UCSD-AML1 (cell line): ENCODE results near the gene PTPN2.
"Not testable (repeated sequence)": the region's sequence is repeated elsewhere in the genome, so short reads cannot be mapped to it uniquely, and the experiment has no call there.

ENCODE experiments used
- DNase-seq: peaks from one replicate; lab custom pipeline; 2025; ENCODE audit not compliant: unreplicated experiment; lab: John Stamatoyannopoulos, UW

Gene PTPN2

DNA sequence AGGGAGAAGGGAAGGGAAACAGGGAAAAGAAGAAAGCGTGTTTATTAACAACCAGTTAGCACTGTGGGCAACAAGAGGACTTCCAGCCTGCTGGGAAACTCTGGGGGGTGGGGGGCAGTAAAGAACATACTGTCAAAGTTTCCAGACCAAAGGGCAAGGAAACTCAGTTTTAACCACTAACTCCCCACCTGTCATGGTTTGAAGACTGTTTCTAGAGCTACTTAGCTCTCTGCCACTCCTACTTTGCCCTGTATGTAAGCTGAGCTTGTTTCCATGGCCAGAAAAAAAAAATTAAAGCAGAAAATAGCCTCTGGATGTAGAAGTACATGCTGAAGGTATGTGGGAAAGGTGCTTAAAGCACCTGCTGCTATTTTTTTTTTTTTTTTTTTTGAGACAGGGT, 11.0 kb upstream of the PTPN2 start:
- no peak for DNase-seq

DNA sequence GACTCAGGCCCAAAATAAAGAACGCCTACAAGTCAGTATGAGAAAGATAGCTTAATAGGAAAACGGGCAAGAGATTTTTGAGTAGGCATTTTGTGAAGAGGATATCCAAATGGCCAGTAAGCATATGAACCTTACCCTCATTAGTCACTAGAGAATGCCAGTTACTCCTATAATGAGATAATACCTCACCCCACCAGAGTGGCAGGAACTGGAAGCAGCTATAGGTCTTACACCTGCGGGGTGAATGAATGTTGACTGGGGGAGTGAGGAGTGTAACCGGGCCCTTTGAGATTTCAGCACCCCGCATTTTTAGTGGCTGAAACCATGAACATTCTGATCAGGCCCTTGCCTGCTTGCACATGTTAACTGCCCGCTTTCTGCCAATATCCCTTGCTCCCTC, 7.5 kb upstream of the PTPN2 start:
- DNase-seq: no peak

DNA sequence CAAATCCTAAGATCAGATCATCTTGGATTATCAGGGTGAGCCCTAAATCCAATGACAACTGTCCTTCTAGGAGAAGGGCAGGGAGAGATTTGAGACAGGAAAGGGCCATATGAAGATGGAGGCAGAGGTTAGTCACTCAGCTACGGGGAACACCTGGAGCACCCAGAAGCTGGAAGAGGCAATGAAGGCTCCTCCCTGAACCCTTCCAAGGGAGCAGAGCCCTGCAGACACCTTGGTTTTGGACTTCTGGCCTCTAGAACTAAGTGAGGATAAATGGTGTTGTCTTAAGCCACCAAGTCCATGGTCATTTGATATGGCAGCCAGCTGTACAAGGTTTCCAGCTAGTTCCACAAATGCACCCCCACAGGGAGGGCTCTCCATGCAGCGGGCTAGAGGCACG, 6.9 kb upstream of the PTPN2 start:
- no peak for DNase-seq

DNA sequence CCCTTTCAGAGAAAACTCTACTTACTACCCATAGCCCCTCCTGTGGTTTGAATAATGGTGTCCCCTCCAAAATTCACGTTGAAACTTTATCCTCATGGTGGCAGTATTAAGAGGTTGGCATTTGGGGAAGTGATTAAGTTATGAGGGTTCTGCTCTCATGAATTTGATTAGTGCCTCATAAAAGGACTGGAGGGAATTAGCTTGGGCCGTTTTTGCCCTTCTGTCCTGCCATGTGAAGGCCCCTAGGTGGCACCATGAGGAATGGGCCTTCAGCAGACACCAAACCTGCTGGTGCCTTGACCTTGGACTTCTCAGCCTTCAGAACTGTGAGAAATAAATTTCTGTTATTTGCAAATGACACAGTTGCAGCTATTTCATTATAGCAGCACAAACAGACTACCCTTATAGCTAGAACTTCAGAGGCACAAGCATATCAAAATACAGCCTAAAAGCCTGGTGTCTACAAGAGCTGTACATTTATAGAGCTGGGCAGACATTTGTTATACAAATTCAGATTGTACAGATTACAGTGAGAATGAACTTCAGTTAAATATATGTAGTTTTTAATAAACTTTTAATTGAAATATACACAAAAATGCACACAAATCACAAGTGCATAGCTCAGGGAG, 2.6 kb upstream of the PTPN2 start:
- DNase-seq: no peak

DNA sequence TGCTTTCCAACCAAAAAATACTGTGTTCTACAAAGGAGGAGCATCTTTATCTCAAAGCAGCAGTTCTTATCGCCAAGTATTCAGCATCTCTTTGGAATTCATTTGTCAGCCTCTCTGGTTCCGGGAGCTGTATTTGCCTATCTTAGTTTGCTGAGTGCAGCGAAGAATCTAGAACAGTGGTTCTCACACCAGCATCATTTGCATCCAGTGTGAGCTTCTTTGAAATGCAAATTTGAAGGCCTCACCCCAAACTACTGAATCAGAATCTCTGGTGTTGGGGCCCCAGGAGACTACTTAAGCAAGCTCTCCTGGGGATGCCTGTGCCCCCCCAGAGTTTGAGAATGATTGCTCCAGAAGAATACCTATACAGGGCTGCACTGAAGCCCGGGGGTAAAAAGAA, 1.5 kb upstream of the PTPN2 start:
- no peak for DNase-seq

- DNase-seq: no peak
Observed at GRCh38 chr18:12884406-12885323, 628 bp upstream of the PTPN2 start.

DNA sequence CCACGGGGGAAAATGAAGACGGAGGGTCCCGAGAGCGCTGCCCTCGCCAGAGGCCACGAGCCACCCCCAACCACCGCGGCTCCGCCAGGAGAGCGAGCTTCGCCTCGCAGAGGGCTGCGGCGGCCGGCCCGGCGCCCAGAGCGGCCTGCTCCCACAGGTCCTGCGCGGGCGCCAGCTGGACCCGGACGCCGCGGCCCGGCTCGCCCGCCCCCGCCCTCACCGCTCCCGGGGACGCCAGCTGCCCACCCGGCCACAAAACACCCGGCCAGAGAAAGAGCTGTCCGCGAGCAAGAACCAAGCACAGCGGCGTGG, 709 bp downstream of the PTPN2 start:
- DNase-seq: no peak

DNA sequence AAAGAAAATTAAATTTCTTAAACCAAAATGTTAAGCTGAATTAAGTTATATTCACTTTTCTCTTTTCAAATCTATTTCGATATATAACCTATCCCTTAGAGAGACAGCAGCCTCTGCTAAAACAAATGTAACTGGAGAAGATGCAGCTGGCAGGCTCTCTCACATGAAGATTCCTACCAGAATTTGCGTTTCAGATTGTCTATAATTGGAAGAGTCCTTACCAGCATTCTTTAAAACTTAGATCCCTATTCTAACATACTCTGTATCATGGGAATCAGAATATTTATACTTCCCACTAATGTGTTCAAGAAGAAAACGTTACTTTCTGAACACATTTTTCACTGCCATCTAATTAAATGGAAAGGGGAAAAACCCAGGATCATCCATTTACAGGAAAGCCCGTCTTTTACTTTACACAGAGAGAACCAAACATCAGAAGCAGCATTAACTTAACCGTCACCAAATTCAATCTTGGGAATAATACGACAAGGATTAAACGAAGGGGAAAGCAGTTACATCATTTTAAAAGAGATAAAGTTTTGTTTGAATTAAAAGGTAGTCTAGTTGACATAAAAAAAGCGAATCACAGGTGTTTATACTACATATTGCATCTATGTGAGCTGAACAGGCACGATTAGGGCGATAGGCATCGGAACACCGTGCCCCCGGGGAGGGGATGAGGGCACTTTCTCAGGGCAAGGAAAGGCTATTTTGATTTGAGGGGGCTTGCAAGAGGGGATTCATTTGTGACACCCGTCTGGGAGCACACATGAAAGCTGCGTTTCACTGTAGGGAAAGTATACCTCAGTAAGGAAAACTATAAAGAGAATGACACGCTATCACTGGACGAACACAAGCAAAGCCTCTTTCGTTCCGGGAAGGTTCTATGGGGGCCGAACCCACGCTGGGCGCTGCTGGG, 1.3 kb downstream of the PTPN2 start:
- DNase-seq: no peak

GRCh38 chr18:12880541-12880910, 3.5 kb downstream of the PTPN2 start:
- no peak for DNase-seq

- no peak for DNase-seq
Observed at GRCh38 chr18:12879840-12880540, 4.0 kb downstream of the PTPN2 start.

- not testable (repeated sequence) for DNase-seq
Observed at GRCh38 chr18:12874992-12875391, 9.0 kb downstream of the PTPN2 start.

DNA sequence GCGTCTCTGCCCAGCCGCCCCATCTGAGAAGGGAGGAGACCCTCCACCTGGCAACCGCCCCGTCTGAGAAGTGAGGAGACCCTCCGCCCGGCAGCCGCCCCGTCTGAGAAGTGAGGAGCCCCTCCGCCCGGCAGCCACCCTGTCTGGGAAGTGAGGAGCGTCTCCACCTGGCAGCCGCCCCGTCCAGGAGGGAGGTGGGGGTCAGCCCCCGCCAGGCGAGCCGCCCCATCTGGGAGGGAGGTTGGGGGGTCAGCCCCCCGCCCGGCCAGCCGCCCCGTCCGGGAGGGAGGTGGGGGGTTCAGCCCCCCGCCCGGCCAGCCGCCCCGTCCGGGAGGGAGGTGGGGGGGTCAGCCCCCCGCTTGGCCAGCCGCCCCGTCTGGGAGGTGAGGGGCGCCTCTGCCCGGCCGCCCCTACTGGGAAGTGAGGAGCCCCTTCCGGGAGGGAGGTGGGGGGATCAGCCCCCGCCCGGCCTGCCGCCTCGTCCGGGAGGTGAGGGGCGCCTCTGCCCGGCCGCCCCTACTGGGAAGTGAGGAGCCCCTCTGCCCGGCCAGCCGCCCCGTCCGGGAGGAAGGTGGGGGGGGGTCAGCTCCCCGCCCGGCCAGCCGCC, 10.0 kb downstream of the PTPN2 start:
- not testable (repeated sequence) for DNase-seq

- DNase-seq: no peak
Observed at GRCh38 chr18:12872408-12872807, 11.6 kb downstream of the PTPN2 start.

DNA sequence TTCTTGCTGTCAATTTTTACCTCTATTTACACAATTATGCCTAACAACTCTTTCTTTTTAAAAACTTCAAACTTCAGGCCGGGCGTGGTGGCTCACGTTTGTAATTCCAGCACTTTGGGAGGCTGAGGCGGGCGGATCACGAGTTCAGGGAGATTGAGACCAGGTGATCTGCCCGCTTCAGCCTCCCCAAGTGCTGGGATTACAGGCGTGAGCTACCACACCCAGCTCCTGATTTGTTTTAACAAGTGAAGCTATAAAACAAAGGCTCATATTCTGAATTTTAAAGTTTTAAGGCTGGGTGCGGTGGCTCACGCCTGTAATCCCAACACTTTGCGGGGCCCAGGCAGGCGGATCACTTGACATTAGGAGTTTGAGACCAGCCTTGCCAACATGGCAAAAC, 15.5 kb downstream of the PTPN2 start:
- DNase-seq: no peak

DNA sequence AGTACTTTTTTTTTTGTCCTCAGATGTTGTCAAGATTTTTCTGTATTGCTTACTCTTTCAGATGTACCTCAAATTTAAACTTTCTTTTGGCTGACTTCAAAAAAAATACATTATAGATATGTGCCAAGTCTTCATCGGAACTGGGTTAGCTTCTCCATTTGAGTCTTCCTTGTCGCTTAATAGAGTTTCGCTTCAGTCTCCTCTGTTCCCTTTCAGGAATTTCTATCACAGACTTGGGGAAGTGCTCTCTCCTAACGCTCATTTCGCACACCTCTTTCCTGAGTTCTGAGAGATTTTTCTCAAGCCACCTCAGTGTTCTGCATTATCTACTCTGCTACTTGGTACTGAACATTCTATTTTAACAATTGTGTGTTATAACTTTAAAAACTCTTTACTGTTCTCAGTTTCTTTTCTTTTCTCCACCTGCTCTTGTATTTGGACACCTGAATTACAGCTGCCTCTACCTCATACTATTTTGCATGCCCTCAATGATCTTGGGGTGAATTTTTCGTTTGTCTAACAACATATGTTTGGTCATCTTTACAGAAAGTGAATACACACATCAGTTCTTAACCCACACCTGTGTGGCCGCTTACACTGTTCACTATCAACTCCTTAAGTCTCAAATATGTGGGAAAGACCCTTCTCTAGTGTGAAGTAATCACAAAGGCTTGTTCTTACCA, 16.5 kb downstream of the PTPN2 start:
- no peak for DNase-seq

DNA sequence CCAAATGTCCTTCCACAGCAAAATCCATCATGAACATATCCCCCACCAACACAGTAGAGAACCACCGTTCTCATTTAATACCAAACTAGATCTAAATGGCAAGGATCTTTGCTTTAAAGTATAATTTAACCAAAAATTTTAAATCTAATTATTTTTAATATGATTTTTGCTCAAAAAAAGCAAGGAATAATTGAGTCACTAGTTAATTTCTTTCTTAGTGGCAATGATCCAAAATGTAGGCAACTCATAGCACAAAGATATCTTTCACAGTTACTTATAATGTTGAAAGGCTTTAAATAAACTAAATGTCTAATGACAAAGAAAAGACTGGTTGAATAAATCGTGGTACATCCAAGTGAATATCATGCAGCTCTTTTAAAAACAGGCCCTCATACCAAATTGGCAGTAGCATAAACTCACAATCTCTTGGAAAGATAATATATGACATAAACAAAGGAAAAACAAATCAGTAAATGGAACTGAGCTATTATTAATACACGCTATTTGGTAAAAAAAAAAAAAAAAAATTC, 20.3 kb downstream of the PTPN2 start:
- DNase-seq: no peak

DNA sequence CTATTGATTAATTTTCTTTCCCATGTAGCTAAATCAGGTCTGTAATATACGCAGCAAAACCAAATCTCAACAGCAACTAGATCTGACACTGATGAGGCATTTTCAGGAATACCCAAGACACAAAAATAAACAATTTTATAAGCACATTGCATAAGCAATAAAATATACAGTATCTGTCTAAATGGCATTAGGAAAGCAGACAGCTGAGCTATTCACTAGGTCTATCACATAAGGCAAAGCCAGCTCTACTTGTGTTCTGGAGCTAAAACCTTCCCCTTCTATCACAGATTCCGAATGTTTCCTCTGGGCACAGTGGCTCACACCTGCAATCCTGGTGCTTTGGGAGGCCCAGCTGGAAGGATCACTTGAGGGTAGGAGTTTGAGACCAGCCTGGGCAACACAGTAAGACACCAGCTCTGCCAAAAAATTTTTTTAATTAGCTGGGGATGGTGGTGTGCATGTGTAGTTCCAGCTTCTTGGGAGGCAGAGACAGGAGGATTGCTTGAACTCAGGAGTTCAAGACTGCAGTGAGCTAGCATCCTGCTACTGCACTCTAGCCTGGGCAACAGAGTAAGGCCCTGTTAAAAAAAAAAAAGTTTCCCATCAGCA, 21.1 kb downstream of the PTPN2 start:
- DNase-seq: no peak

DNA sequence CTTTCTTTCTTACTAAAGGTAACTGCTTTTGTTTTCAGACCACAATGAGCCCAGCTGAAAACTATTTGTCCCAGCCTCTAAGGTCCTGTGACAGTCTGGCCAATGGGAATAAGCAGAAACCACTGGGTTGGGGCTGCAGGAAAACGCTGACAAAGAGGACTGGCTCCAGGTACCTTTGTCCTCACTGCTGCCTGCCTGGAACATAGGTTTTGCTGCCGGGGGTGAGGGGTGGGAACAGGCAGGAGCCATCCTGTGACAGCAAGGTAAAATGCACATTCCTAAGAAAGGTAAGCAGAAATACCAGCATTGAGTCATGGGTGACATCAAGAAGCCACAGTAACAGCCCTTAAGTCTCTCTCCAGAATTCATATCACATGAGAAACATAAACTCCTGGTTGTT, 21.6 kb downstream of the PTPN2 start:
- no peak for DNase-seq

- DNase-seq: no peak
Observed at GRCh38 chr18:12861637-12862036, 22.4 kb downstream of the PTPN2 start.
